ENCODE measurements around the gene LTC4S.
A peak's percentile ranks its signal among the peaks of the same experiment; 100 is the strongest.
"Not testable (repeated sequence)": the region's sequence is repeated elsewhere in the genome, so short reads cannot be mapped to it uniquely, and the experiment has no call there.

LTC4S gene

DNA sequence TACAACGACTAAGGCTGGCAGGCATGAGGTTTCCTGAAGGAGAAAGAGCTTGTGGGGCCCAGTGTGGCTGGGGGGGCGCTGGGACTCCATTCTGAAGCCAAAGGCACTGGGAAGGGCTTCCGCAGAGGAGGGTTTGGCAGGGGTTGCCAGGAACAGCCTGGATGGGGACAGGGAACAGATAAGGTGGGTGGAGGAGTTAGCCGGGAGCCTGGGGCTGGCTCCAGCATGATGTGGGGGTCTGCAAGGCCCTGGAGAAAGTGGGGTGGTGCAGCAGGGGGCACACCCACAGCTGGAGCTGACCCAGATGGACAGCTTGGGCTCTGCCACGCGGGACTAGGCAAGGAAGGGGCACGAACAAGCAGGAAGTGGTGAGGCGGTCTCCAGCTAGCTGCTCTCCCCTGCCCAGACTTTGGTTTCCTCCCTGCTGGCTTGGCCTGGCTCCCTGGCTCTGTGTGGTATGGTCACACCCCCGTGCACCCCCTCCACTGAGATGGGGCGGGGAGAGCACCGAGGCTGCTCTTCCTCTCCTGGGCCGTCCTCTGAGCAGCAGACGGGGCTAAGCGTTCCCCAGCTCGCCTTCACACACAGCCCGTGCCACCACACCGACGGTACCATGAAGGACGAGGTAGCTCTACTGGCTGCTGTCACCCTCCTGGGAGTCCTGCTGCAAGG lies at the start of gene LTC4S:
LTC4S (plus strand) TSS at position 519 of the 672 bp plus-strand sequence; CDS start at position 614, 95 bp downstream.
- peak; percentile 74 for FAIRE-seq
- DNase-seq (ENCODE audit: insufficient read length, low spot score): no peak

GRCh38 chr5:179744106-179744505 lies 49.7 kb upstream of the LTC4S start:
- DNase-seq (ENCODE audit: insufficient read length, low spot score); FAIRE-seq: not testable (repeated sequence)

- no peak for DNase-seq (ENCODE audit: insufficient read length, low spot score)
- no peak for FAIRE-seq
Observed at GRCh38 chr5:179746872-179747271, 46.9 kb upstream of the LTC4S start.

DNA sequence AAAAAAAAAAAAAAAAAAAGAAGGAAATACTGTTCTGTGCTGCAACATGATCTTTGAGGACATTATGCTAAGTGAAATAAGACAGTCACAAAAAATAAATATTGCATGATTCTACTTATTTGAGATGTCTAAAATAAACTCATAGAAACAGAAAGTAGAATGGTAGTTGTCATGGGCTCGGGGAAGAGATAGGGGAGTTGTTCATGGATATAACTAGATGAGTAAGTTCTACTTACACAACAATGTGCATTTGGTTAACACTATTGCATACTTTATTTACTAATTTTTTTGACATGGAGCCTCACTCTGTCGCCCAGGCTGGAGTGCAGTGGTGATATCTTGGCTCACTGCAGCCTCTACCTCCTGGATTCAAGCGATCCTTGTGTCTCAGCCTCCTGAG lies 46.0 kb upstream of the LTC4S start:
- DNase-seq (ENCODE audit: insufficient read length, low spot score) (no peak), FAIRE-seq (no peak)

- DNase-seq (ENCODE audit: insufficient read length, low spot score) (no peak), FAIRE-seq (no peak)
Observed at GRCh38 chr5:179749857-179750508, 43.8 kb upstream of the LTC4S start.

GRCh38 chr5:179753971-179754370 lies 39.8 kb upstream of the LTC4S start:
- DNase-seq (ENCODE audit: insufficient read length, low spot score) (no peak), FAIRE-seq (no peak)

DNA sequence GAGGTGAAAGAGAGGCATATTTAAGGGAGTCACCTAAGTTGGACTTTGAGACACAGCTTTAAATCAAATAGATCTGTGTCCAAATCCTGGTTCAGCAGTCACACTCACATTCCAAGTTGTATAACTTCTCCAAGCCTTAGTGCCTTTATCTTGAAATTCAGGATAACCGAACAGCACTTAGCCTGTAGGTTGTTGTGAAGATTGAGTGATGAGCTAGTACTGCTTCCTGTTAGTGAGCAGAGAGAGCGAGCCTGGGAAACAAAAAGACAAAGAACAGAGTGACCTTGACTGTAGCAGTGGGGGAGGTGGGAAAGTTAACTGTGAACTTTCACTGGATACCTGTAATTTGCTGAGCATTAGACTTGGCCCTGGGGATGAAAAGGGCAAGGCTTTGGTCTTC lies 38.8 kb upstream of the LTC4S start:
- FAIRE-seq (no peak), DNase-seq (ENCODE audit: insufficient read length, low spot score) (no peak)

GRCh38 chr5:179758955-179759354 lies 34.8 kb upstream of the LTC4S start:
- DNase-seq (ENCODE audit: insufficient read length, low spot score): no peak
- no peak for FAIRE-seq

GRCh38 chr5:179759581-179760551 lies 33.9 kb upstream of the LTC4S start:
- DNase-seq (ENCODE audit: insufficient read length, low spot score) (no peak), FAIRE-seq (no peak)

DNA sequence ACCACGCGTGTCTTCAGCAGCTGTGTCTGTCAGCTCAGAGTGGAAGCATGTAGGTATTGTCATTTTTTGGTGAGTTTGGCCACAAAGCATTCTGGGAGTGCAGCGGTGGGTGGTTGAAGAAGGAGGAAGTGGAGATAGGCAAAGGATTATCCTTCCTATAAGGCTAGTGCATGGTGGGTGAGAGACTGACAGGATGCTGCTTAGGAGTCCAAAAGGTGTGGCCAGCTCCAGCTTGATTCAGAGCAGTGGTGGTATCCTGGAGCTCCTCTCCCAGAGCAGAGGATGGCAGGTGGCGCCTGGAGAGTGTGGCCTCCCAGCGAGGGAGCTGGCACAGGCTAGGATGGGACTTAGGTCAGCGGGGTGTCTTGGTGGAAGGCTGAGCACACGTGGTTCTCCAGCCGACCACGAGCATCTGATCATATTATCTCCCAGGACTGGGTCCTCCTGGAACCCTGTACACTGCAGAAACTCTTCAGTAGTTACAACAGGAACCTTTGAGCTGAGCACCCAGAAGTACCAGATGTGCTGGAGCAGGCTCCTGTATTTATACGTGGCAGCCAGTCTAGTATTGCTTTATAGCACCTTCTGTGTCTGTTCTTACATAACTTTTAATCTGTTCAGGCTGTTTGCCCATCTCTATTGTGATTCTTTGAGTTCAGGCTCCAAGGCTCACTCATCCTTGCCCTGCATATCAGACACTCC lies 31.6 kb upstream of the LTC4S start:
- DNase-seq (ENCODE audit: insufficient read length, low spot score) (peak; percentile 36), FAIRE-seq (peak; percentile 45)

GRCh38 chr5:179762781-179763176 lies 31.0 kb upstream of the LTC4S start:
- FAIRE-seq: no peak
- no peak for DNase-seq (ENCODE audit: insufficient read length, low spot score)

DNA sequence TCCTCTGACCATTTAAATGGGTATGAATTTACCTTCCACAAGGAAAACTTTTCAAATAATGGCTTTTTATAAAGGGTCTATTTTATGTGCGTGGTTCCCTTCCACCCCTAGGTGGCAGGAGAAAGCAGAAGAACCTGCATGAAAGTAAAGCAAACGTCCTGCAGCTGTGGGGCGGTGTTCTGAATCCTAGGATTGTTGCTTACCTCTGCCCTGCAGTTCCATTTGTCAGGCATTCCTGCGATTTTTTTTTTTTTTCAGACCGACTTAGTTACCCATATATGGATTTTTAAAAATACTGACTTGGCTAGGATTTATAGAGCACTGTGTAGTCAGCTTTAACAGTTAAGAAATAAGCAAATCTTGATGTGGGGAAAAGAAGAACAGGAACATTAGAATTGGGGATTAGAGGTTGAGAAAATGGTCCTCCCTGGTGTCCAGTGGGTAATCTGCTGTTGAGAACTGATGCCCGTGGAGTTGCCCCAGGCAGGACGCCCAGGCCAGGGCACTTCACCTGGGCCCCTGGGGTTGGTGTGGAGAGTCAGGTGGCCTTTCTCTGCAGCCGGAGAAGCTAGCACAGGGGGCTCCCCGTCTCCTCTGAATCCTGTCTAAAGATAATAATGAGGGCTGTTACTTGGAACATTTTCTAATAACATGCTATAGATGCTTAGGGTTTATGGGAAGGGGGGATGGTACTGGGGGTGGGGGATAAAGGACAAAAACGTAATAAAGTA lies 30.4 kb upstream of the LTC4S start:
- DNase-seq (ENCODE audit: insufficient read length, low spot score) (peak; percentile 64), FAIRE-seq (peak; percentile 75)

DNA sequence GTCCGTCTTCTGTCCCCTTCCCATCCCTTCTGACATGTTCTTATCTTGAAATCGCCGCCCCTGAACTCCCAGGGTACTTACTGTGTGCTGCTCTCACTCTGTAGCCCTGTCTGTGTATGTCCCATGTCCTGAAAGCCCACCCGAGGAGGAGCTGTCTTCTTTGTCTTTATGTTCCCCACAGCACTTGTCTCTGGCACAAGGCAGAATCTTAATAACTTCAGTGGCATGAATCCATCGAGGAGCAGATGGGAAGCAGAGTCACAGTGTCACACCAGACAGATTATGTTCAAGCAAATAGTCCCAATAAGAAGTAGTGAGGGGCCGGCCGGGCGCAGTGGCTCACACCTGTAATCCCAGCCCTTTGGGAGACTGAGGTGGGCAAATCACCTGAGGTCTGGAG lies 29.7 kb upstream of the LTC4S start:
- DNase-seq (ENCODE audit: insufficient read length, low spot score) (no peak), FAIRE-seq (no peak)

DNA sequence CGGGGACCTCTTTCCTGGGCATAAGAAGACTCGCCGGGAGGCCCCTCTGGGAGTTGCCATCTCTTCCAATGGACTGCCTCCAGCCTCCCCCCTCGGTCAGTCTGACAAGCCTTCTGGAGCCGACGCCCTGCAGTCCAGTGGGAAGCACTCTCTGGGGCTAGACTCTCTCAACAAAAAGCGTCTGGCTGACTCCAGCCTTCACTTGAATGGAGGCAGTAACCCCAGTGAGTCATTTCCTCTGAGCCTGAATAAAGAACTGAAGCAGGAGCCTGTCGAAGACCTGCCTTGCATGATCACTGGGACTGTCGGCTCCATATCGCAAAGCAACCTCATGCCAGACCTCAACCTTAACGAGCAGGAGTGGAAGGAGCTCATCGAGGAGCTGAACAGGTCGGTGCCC lies 28.4 kb upstream of the LTC4S start:
- DNase-seq (ENCODE audit: insufficient read length, low spot score): no peak
- FAIRE-seq: no peak

DNA sequence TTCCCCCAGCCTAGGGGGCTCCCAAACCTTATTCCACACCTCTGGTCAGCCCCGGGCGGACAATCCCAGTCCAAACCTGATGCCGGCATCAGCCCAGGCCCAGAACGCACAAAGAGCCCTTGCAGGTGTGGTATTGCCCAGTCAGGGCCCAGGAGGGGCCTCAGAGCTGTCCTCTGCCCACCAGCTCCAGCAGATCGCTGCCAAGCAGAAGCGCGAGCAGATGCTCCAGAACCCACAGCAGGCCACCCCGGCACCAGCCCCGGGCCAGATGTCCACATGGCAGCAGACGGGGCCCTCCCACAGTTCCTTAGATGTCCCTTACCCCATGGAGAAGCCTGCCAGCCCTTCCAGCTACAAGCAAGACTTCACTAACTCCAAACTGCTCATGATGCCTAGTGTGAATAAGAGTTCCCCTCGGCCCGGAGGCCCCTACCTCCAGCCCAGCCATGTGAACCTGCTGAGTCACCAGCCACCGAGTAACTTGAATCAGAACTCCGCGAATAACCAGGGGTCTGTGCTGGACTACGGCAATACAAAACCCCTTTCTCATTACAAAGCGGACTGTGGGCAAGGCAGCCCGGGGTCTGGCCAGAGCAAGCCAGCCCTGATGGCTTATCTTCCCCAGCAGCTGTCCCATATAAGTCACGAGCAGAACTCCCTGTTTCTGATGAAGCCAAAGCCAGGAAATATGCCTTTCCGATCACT lies 27.6 kb upstream of the LTC4S start:
- DNase-seq (ENCODE audit: insufficient read length, low spot score): no peak
- FAIRE-seq: no peak

GRCh38 chr5:179766726-179767455 lies 26.9 kb upstream of the LTC4S start:
- DNase-seq (ENCODE audit: insufficient read length, low spot score) (no peak), FAIRE-seq (no peak)

- DNase-seq (ENCODE audit: insufficient read length, low spot score): no peak
- no peak for FAIRE-seq
Observed at GRCh38 chr5:179767496-179768100, 26.2 kb upstream of the LTC4S start.

DNA sequence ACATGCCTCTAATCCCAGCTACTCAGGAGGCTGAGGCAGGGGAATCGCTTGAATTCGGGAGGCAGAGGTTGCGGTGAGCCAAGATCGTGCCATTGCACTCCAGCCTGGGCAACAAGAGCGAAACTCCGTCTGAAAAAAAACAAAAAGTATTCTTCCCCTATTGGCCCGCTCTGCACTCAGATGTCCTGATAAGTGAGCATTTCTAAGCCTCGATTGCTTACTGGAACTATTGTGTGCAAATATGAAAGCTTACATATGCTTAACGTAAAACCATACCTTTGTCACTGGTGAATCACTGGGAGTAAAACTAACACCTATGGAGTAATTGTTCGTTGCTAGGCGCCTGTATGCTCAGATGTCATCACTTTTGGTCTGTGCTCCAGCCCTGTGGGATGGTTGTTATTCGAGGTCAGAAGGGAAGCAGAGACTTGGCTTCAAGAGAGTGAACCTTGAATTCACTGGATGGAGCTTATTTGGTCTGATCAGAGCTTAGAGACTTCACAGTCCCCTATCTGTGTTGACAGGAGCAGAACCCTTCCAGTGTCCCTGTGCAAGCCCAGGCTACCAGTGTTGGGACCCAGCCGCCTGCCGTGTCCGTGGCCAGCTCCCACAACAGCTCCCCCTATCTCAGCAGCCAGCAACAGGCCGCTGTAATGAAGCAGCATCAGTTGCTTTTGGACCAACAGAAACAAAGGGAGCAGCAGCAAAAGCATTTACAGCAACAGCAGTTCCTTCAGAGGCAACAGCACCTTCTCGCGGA lies 25.3 kb upstream of the LTC4S start:
- DNase-seq (ENCODE audit: insufficient read length, low spot score): no peak
- FAIRE-seq: no peak

Data from GM19239 (cell line).